GM18499 (cell line): ENCODE measurements around the gene CDK18.

Source experiments
- ATAC-seq: cut with Tn5 transposase; IDR thresholded peaks from one replicate; pipeline ENCODE4 v1.9.1; 2021; ENCODE audit warnings: moderate number of reproducible peaks; ENCODE audit not compliant: insufficient read depth, unreplicated experiment

CDK18 gene

GRCh38 chr1:205520709-205521108 is 16.2 kb downstream of the CDK18 start:
- no peak for ATAC-seq

DNA sequence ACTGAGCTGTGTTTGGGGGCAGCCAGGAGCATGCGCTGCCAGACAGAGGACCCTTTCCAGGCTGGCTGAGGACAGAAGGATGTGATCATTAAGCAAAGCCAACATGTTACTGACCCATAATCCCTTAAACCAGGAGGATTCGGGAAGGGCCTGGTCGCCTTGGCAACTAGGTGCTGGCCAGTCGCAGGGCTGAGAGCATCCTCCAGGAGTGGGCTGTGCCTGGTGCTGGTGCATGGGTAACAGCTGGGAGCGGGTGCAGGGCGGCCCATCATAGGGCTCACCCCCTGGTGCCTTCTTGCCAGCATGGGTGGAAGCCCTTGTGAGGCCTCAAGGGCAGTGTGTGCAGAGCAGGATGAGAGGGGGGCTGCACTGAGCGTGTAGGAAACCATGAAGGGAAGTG is 17.2 kb downstream of the CDK18 start:
- no peak for ATAC-seq

DNA sequence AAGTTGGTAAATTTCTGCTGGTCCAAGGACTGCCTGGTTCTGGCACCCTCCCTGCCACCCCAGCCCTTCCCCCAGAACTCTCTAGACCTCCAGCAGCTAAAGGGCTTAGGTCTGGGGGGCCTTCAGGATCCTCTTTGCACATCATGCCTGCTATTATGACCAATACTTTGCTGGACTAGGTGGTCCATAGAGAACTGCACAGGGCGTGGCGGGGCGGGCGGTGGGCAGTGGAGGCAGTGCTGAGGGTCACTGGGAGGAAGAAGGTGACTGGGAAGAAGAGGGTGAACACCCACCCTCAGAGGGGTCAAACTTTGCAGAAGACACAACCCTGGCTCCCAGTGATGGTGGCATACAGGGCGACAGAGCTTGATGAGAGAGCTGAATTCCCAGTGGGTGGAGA is 18.2 kb downstream of the CDK18 start:
- no peak for ATAC-seq

- ATAC-seq, result no peak
Measured at GRCh38 chr1:205523261-205523890, 18.9 kb downstream of the CDK18 start.

- ATAC-seq, result no peak
Measured at GRCh38 chr1:205523891-205524793, 19.7 kb downstream of the CDK18 start.

DNA sequence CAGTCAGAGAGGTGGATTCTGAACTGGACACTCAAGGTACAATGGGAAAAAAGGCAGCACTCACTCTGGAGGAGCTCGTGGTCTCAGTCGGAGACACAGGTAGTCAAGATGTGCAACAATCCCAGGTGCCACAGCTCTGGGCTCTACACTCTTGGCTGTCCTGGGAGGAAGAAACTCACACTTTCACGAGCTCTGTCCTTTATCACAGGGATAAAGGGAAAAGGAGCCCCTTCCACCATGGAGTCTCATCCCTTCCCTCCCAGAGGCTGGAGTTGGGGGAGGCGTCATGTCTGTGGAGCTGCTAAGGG is 20.3 kb downstream of the CDK18 start:
- ATAC-seq, result no peak

- no peak for ATAC-seq
Measured at GRCh38 chr1:205525495-205526285, 21.2 kb downstream of the CDK18 start.

- ATAC-seq, result no peak
Measured at GRCh38 chr1:205526431-205526830, 22.0 kb downstream of the CDK18 start.

GRCh38 chr1:205527931-205528330 is 23.5 kb downstream of the CDK18 start:
- ATAC-seq, result no peak

DNA sequence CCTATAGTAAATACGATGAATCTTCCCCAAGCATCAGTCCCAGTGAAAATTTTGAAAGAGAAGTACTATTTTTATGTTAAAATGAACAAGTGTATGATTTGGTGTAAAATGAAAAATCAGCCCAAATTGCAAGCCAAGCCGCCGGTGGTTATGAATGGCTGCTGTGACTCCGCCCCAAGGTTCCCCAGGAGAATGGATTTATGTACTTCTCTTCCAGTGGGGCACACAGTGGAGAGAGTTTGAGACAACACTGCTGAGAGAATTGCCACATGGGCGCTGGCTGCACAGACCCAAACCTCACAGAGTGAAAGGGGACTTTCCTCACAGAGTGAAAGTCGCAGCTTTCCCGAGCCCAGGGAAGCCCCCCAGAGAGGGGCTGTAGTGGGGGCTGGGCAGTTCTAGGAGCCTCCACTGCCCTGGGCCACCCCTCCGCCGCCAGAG is 24.0 kb downstream of the CDK18 start:
- no peak for ATAC-seq

GRCh38 chr1:205528887-205529825 is 24.7 kb downstream of the CDK18 start:
- no peak for ATAC-seq

DNA sequence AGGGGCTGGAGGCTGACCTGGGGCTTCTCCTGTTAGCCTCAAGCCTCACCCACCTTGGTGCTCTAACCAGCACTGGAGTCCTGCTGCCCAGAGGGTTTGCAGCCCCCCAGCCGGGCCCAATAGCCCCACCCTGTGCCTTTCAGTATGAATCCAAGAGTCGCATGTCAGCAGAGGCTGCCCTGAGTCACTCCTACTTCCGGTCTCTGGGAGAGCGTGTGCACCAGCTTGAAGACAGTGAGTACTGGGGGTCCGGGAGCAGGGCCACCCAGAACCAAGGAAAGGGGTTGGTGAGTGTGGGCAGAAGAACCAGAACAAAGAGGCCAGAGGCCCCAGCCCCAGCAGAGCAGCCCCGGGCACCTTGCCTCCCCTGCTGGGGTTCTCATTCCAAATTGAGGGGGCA is 25.6 kb downstream of the CDK18 start:
- ATAC-seq, result no peak

- ATAC-seq, result no peak
Measured at GRCh38 chr1:205531191-205532025, 26.9 kb downstream of the CDK18 start.

DNA sequence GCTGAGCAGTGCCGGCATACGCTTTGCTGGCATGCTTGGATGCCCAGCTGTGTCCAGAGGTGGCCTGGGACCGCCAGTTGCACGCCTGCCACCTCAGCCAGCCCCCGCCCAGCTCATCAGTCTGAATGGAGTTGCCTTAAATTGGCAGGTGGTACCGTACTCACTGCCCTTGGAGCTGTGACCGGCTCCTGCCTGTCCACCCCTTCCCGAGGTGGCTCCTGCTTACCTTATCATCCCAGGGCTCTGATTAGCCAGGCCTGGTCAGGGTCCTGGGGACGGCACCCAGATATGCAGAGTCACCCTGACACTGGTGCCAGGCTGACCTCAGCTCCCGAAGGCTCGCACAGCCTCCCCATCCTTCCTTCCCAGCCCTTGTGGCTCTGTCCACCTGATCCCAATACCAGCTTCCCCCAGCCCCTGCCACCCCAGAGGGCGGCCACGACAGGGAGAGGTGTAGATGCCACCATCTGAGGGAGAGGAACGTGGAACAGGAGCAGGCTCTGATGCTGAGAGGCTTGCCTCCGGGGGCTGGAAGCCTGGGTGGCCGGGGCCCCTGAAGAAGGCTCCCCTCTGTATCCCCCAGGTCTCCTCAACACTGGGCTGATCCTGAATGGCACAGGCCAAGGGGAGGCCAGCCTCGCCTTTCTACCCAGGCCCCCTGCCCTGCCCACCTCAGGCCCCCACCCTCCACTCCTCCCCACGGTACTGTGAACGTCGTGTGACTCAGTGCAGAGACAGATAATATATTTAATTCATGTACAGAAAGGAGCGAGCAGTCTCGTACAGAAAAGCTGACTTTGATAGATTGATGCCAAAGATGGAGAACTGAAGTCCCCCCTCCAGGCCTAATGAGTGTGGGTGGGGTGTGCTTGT is 27.8 kb downstream of the CDK18 start:
- no peak for ATAC-seq

DNA sequence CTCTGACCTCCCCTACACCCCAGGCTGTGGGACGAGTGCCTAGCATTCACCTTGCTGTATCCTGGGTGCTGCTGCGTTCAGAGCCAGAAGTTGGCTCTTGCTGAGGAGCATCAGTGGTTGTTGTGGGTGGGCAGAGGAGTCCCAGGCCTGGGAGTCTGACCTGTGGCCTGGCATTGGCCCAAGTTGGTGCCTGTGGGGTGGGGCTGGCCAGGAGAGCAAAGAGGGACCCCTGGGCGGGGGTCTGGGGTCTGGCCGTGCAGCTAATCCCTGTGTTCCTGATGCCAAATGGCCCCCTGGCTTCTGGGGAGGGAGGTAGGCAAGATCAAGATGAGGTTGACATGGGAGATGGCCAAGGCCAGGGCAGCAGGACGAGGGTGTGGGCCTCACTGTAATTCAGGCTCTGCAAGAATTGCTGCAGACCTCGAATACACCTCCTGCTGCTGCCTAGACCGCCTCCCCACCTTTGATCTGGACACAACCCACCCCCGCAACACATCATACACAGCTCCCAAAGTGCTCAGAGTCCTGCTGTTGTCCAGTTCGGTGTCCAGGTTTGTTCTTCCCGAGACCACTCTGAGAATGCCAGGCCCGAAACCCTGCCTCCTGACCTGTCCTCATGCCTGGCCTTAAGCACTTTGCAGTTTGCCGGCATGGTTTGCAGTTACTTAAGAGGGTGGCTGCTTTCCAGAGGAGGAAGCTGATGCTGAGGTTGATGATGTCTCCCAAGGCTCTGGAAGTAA is 28.7 kb downstream of the CDK18 start:
- ATAC-seq, result no peak

GRCh38 chr1:205533748-205534443 is 29.4 kb downstream of the CDK18 start:
- ATAC-seq, result no peak

GRCh38 chr1:205534444-205534985 is 30.0 kb downstream of the CDK18 start:
- no peak for ATAC-seq
